ENCODE measurements around the gene CNTNAP2. TPM values are rescaled to one million over a fixed set of nuclear protein-coding genes. Genes with fewer than 3 reads are reported as not detected.

The CNTNAP2 gene
- total and polyA plus RNA-seq, 9 donors = 0.24 to 7.0 (median 1.5) TPM

- intact Hi-C loops (cut with DNase I) = no loop called here
Observed at GRCh38 chr7:148115308-148115707, 1998.7 kb downstream of the CNTNAP2 start.

GRCh38 chr7:148116195-148116594 lies 1999.6 kb downstream of the CNTNAP2 start:
- Histone ChIP-seq H3K9me3 (no peaks in the 10 kb centered on the region), H3K36me3 (no peaks in the 10 kb centered on the region), H3K4me3 (no peak overlapping the region), H3K27me3 (no peaks in the 10 kb centered on the region), H3K4me1 (ENCODE audit: insufficient read depth) (no peaks in the 10 kb centered on the region), H3K27ac (no peak overlapping the region)
- TF ChIP-seq CTCF (IDR thresholded peaks at IDR 0.05) (no peak), POLR2A (IDR thresholded peaks at IDR 0.05) (no peak), EP300 (IDR thresholded peaks at IDR 0.05) (no peak)
- intact Hi-C loops (cut with DNase I) = no loop called here
- 56 to 72% (median 64%) methylated on average over 5 of the region's 5 CpGs for WGBS, 3 donors
- DNase-seq = no peak

More at GRCh38 chr7:148115308-148115707, 1998.7 kb downstream of the CNTNAP2 start:
- 87 to 89% (median 89%) methylated on average over 5 of the region's 5 CpGs for WGBS, 3 donors
- no peaks in the 10 kb centered on the region for H3K36me3 ChIP-seq
- no peaks in the 10 kb centered on the region for H3K27me3 ChIP-seq
- H3K4me3 ChIP-seq = no peak overlapping the region
- H3K4me1 ChIP-seq (ENCODE audit: insufficient read depth) = no peaks in the 10 kb centered on the region
- TF ChIP-seq POLR2A (IDR thresholded peaks at IDR 0.05) (no peak), CTCF (IDR thresholded peaks at IDR 0.05) (no peak), EP300 (IDR thresholded peaks at IDR 0.05) (no peak)
- H3K9me3 ChIP-seq = no peaks in the 10 kb centered on the region
- DNase-seq = no peak
- no peak overlapping the region for H3K27ac ChIP-seq

GRCh38 chr7:148116829-148117403 lies 2000.3 kb downstream of the CNTNAP2 start:
- H3K9me3 ChIP-seq = no peaks in the 10 kb centered on the region
- no peaks in the 10 kb centered on the region for H3K27me3 ChIP-seq
- DNase-seq = no peak
- TF ChIP-seq CTCF (IDR thresholded peaks at IDR 0.05) (no peak), POLR2A (IDR thresholded peaks at IDR 0.05) (no peak), EP300 (IDR thresholded peaks at IDR 0.05) (no peak)
- H3K4me1 ChIP-seq (ENCODE audit: insufficient read depth) = no peaks in the 10 kb centered on the region
- no peak overlapping the region for H3K27ac ChIP-seq
- 44 to 48% (median 47%) methylated on average over 4 of the region's 4 CpGs for WGBS, 3 donors
- intact Hi-C loops (cut with DNase I) = no loop called here
- H3K4me3 ChIP-seq = no peak overlapping the region
- no peaks in the 10 kb centered on the region for H3K36me3 ChIP-seq

- Histone ChIP-seq H3K4me3 (no peak overlapping the region), H3K27me3 (no peaks in the 10 kb centered on the region)
Observed at GRCh38 chr7:148118371-148118770, 2001.8 kb downstream of the CNTNAP2 start.

More at GRCh38 chr7:148118371-148118770, 2001.8 kb downstream of the CNTNAP2 start:
- H3K9me3 ChIP-seq = no peaks in the 10 kb centered on the region
- no peak overlapping the region for H3K27ac ChIP-seq
- no peaks in the 10 kb centered on the region for H3K36me3 ChIP-seq
- intact Hi-C loops (cut with DNase I) = no loop called here
- 17 to 25% (median 23%) methylated on average over 5 of the region's 5 CpGs for WGBS, 3 donors
- no peak for DNase-seq
- no peaks in the 10 kb centered on the region for H3K4me1 ChIP-seq (ENCODE audit: insufficient read depth)
- no peak for TF ChIP-seq POLR2A (IDR thresholded peaks at IDR 0.05)
- no peak for TF ChIP-seq EP300 (IDR thresholded peaks at IDR 0.05)
- no peak for TF ChIP-seq CTCF (IDR thresholded peaks at IDR 0.05)
